ENCODE results near the gene IRF2BPL. TPM values are rescaled to one million over a fixed set of nuclear protein-coding genes. Genes with fewer than 3 reads are reported as not detected.
"Not testable (repeated sequence)": the region's sequence is repeated elsewhere in the genome, so short reads cannot be mapped to it uniquely, and the experiment has no call there.

The IRF2BPL gene
- total RNA-seq, 2 donors from 2014 or later = 18.3 to 27.1 TPM

DNA sequence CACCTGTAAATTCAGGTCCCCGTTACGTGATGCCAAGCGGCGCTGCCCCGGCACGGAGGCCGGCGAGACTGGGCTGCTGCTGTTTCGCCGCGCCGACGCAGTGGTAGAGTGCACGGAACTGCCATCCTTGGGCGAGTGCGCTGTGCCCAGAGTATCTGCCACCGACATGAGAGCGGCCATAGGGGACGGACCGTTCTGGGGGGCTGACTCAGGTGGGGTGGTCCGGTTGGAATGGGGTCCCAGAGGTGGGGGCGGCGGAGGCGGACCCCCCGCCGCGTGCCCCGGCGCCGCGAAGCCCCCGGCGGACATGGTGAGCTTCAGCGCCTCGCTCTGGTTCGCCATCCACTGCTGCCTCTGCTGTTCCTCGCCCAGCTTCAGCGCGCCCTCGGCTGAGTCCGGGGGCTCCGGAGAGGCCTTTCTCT, 2.8 kb downstream of the IRF2BPL start:
- Histone ChIP-seq H3K4me3 (peak overlapping the region; percentile 73), H3K27me3 (no peaks in the 10 kb centered on the region), H3K4me1 (peaks cover 25% of the 10 kb centered on the region), H3K9me3 (no peaks in the 10 kb centered on the region), H3K36me3 (no peaks in the 10 kb centered on the region), H3K9ac (ENCODE audit: low read depth in 2 of 2, low read length in 2 of 2) (peak overlapping the region; percentile 78 to 96), H3K27ac (peak overlapping the region; percentile 100)
- no peak for DNase-seq
- intact Hi-C loops (cut with DNase I) = loop anchor here (5.0 kb wide), 1 partner anchor 68 kb away; no protein-coding TSS in a partner anchor
- TF ChIP-seq, protein P1, sequence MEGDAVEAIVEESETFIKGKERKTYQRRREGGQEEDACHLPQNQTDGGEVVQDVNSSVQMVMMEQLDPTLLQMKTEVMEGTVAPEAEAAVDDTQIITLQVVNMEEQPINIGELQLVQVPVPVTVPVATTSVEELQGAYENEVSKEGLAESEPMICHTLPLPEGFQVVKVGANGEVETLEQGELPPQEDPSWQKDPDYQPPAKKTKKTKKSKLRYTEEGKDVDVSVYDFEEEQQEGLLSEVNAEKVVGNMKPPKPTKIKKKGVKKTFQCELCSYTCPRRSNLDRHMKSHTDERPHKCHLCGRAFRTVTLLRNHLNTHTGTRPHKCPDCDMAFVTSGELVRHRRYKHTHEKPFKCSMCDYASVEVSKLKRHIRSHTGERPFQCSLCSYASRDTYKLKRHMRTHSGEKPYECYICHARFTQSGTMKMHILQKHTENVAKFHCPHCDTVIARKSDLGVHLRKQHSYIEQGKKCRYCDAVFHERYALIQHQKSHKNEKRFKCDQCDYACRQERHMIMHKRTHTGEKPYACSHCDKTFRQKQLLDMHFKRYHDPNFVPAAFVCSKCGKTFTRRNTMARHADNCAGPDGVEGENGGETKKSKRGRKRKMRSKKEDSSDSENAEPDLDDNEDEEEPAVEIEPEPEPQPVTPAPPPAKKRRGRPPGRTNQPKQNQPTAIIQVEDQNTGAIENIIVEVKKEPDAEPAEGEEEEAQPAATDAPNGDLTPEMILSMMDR (IDR thresholded peaks at IDR 0.05) = no peak

DNA sequence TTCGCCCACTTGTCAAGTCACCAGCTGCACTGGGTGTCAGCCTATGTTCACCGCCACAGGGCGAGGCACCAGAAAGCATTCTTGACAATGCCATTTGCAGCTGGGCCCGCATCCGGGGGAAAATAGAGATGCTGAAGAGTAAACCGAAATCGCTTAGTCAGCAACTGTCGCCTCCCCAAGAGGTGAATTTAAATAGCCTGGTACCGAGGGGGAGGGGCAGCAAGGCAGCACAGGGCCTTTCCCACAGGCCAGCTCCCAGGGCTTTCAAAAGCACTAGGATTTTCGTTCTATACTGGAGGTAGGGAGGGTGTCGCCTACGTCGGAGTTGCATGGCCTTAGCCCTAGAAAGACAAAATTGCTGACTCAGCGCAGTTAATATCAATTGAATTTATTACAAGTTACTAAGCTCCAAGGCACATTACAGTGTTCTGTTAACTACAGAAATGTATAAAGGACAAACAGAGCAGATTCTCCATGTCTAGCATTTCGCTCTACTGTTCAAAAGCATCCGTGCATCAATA, 4.3 kb downstream of the IRF2BPL start:
- Histone ChIP-seq H3K27me3 (no peaks in the 10 kb centered on the region), H3K27ac (peak overlapping the region; percentile 81), H3K4me3 (peak overlapping the region; percentile 10), H3K9ac (ENCODE audit: low read depth in 2 of 2, low read length in 2 of 2) (peak overlapping the region in 1 of 2 donors; percentile 77), H3K4me1 (peaks cover 25% of the 10 kb centered on the region), H3K9me3 (no peaks in the 10 kb centered on the region), H3K36me3 (no peaks in the 10 kb centered on the region)
- peak; percentile 75 for DNase-seq
- TF ChIP-seq, protein P1 (IDR thresholded peaks at IDR 0.05) = no peak
- intact Hi-C loops (cut with DNase I) = no loop called here

DNA sequence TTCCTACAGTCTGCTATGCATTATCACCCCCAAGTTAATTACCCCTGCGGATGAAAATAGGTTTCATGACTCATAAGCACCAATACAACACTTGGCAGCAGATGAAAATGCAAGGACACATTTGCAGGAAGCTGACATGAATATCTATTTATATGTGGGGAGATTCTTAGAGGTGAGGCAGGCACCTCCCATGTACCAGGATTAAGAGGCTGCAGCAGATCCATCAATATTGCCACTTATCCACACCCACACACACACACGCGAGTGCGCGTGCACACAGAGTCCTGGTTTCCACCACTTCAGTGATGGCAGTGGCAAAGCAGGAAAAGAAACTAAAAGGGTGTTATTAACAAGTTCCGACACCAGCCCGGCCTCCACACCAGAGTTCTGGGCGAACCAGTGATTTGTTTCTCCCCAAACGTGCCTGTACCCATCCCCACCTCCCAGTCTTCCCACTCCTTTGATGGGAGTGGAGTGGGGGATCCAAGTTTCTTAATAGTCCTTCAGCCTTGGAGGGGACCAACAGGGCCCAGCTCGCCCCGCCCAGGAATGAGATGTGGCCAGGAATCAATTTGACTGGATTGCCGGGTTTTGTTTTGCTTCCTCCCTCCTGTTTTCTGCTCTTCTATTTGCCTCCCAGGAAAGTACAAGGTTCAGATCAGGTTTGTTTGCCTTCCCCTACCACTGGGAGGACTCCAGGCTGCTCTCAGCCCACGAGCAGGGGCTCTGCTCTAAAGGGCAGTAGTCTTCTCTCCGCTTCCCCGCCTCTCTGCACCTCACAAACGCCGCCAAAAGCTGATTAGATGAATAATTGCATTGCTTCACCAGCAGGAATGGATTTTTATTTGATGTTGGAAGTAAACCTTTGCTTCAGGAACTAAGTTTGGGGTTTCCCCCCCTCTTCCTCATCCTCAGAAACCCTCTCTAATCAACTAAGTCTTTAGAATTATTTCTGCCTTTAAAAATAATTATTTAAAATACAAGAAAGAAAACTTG, 5.2 kb downstream of the IRF2BPL start:
- Histone ChIP-seq H3K4me3 (peak overlapping the region; percentile 4), H3K36me3 (no peaks in the 10 kb centered on the region), H3K27me3 (no peaks in the 10 kb centered on the region), H3K9ac (ENCODE audit: low read depth in 2 of 2, low read length in 2 of 2) (peak overlapping the region; percentile 40 to 77), H3K27ac (peak overlapping the region; percentile 81), H3K4me1 (peaks cover 25% of the 10 kb centered on the region), H3K9me3 (no peaks in the 10 kb centered on the region)
- peak; percentile 83 for DNase-seq
- intact Hi-C loops (cut with DNase I) = no loop called here
- TF ChIP-seq, protein P1 (IDR thresholded peaks at IDR 0.05) = no peak

DNA sequence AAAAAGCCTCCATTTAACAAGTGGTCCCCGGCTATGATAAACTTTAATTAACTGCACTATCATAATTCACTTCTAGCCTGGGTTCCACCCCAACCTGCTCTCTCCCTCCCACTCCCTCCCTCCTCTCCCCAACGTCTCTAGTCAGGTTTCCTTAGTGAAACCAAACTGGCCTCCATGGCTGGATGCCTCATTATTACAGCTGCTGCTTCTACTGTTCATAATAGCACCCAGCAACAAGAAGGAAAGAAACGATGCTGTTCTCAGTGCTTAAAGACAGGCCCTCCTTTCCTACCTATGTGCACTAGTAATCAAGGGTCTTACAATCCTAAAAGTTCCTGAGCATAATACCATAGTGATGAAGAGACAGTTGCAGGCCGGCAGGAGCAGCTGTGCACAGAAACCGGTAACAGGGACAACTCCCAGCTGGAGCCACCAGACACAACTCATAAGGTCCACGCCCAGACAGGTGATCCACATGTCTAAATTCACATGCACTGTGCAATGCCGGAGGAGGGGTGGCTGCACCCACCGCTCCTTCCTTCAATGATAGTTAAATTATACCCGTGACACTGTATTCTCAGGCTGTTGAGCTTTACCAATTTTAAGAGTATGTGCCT, 6.2 kb downstream of the IRF2BPL start:
- peak overlapping the region in 1 of 2 donors; percentile 0 for H3K9ac ChIP-seq (ENCODE audit: low read depth in 2 of 2, low read length in 2 of 2)
- intact Hi-C loops (cut with DNase I) = no loop called here
- peak overlapping the region; percentile 81 for H3K27ac ChIP-seq
- H3K4me1 ChIP-seq = peaks cover 25% of the 10 kb centered on the region
- peak; percentile 72 for DNase-seq
- no peaks in the 10 kb centered on the region for H3K36me3 ChIP-seq
- H3K4me3 ChIP-seq = no peak overlapping the region
- no peaks in the 10 kb centered on the region for H3K27me3 ChIP-seq
- H3K9me3 ChIP-seq = no peaks in the 10 kb centered on the region
- TF ChIP-seq, protein P1 (IDR thresholded peaks at IDR 0.05) = no peak

DNA sequence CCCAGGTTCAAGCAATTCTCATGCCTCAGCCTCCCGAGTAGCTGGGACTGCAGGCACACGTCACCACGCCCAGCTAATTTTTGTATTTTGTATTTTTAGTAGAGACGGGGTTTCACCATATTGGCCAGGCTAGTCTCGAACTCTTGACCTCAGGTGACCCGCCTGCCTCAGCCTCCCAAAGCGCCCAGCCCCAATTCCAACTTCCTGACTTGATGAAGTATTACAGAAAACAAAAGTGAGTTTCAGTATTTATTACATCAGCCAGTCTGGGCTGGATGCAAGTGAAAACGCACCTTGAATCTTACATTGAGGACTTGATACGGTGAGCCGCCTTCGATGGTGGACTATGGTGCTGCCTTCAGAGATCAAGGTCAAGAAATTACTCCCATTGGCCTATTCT, 7.1 kb downstream of the IRF2BPL start:
- H3K9me3 ChIP-seq; H3K27me3 ChIP-seq; H3K36me3 ChIP-seq; H3K27ac ChIP-seq; H3K4me3 ChIP-seq; intact Hi-C loops (cut with DNase I); H3K9ac ChIP-seq (ENCODE audit: low read depth in 2 of 2, low read length in 2 of 2); DNase-seq: not testable (repeated sequence)
- H3K4me1 ChIP-seq = peaks cover 25% of the 10 kb centered on the region
